Bone marrow (tissue), 2 donors: ENCODE data around the gene RGS3.
"Not testable (repeated sequence)": the region's sequence is repeated elsewhere in the genome, so short reads cannot be mapped to it uniquely, and the experiment has no call there.

Source experiments
- DNase-seq, 2 donors: peaks; one replicate each; lab custom pipeline; 2025; lab: John Stamatoyannopoulos, UW

Gene RGS3

GRCh38 chr9:113635586-113635985 is 172.1 kb downstream of the RGS3 start:
- DNase-seq, result no peak

- no peak for DNase-seq
These were observed 172.6 kb downstream of the RGS3 start for GRCh38 chr9:113636165-113636564.

- DNase-seq, result no peak
These were observed 173.2 kb downstream of the RGS3 start for GRCh38 chr9:113636693-113637092.

- DNase-seq, result no peak
These were observed 175.0 kb downstream of the RGS3 start for GRCh38 chr9:113638490-113638889.

- no peak for DNase-seq
These were observed 175.4 kb downstream of the RGS3 start for GRCh38 chr9:113638897-113639296.

GRCh38 chr9:113639411-113639970 is 176.0 kb downstream of the RGS3 start:
- DNase-seq, result not testable (repeated sequence)

GRCh38 chr9:113640418-113640817 is 176.9 kb downstream of the RGS3 start:
- DNase-seq, result no peak

GRCh38 chr9:113641100-113641885 is 177.8 kb downstream of the RGS3 start:
- no peak for DNase-seq

GRCh38 chr9:113644321-113644720 is 180.8 kb downstream of the RGS3 start:
- DNase-seq, result no peak

- no peak for DNase-seq
These were observed 181.9 kb downstream of the RGS3 start for GRCh38 chr9:113645227-113645977.

- DNase-seq, result no peak
These were observed 182.4 kb downstream of the RGS3 start for GRCh38 chr9:113645978-113646253.

- DNase-seq, result no peak
These were observed 183.0 kb downstream of the RGS3 start for GRCh38 chr9:113646491-113646890.
